GM06990 (cell line): Measurements from ENCODE around the gene DIP2A.

Source experiments
- DNase-seq: peaks from one replicate; pipeline ENCODE4 v3.0.0-alpha.2; 2011; ENCODE audit not compliant: insufficient read length; ENCODE audit errors: extremely low read depth
- H3K27me3 ChIP-seq: replicated peaks from 2 replicates; pipeline ENCODE4 v1.6.0; 2011; ENCODE audit warnings: low read length; ENCODE audit not compliant: control insufficient read depth, insufficient read depth
- H3K36me3 ChIP-seq: 2 replicates; pipeline ENCODE4 v1.5.1; 2011; ENCODE audit warnings: low read length; ENCODE audit not compliant: control insufficient read depth, insufficient read depth
- H3K4me3 ChIP-seq: replicated peaks from 2 replicates; pipeline ENCODE4 v1.5.1; 2011; ENCODE audit warnings: low read depth, mild to moderate bottlenecking, control low read depth, low read length
- CTCF ChIP-seq: IDR thresholded peaks from 2 replicates; pipeline ENCODE4 v1.5.1; 2011; ENCODE audit warnings: low read length, control low read depth, mild to moderate bottlenecking, inconsistent platforms; ENCODE audit not compliant: insufficient read depth, poor library complexity, severe bottlenecking

Gene DIP2A

GRCh38 chr21:46617267-46618051, 158.8 kb downstream of the DIP2A start:
- DNase-seq, result no peak
- H3K4me3 ChIP-seq, result no peak overlapping the region
- no peaks in the 10 kb centered on the region for H3K27me3 ChIP-seq
- TF ChIP-seq CTCF, result no peak
- no peaks in the 10 kb centered on the region for H3K36me3 ChIP-seq

- TF ChIP-seq CTCF, result no peak
- no peak for DNase-seq
- H3K27me3 ChIP-seq, result no peaks in the 10 kb centered on the region
Measured at GRCh38 chr21:46618738-46619379, 160.2 kb downstream of the DIP2A start.

More at GRCh38 chr21:46618738-46619379, 160.2 kb downstream of the DIP2A start:
- Histone ChIP-seq H3K4me3 (no peak overlapping the region), H3K36me3 (no peaks in the 10 kb centered on the region)
